ENCODE data around the gene ANAPC15. TPM values are rescaled to one million over a fixed set of nuclear protein-coding genes. Genes with fewer than 3 reads are reported as not detected.

Gene ANAPC15
- total RNA-seq, 1 donor from 2014 or later, result 31.8 TPM

GRCh38 chr11:72067266-72067665, 45.2 kb downstream of the ANAPC15 start:
- Histone ChIP-seq H3K36me3 (ENCODE audit: control insufficient read depth, insufficient read depth, low read length) (peaks cover 1% of the 10 kb centered on the region), H3K4me3 (ENCODE audit: low read depth, low read length) (no peak overlapping the region), H3K27me3 (ENCODE audit: control insufficient read depth, insufficient read depth, low read length) (no peaks in the 10 kb centered on the region)
- TF ChIP-seq, protein P1, sequence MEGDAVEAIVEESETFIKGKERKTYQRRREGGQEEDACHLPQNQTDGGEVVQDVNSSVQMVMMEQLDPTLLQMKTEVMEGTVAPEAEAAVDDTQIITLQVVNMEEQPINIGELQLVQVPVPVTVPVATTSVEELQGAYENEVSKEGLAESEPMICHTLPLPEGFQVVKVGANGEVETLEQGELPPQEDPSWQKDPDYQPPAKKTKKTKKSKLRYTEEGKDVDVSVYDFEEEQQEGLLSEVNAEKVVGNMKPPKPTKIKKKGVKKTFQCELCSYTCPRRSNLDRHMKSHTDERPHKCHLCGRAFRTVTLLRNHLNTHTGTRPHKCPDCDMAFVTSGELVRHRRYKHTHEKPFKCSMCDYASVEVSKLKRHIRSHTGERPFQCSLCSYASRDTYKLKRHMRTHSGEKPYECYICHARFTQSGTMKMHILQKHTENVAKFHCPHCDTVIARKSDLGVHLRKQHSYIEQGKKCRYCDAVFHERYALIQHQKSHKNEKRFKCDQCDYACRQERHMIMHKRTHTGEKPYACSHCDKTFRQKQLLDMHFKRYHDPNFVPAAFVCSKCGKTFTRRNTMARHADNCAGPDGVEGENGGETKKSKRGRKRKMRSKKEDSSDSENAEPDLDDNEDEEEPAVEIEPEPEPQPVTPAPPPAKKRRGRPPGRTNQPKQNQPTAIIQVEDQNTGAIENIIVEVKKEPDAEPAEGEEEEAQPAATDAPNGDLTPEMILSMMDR (IDR thresholded peaks at IDR 0.05; ENCODE audit: insufficient read depth, low read length, poor library complexity, severe bottlenecking), result no peak
- no peak for DNase-seq (ENCODE audit: low read depth)

- no peak overlapping the region for H3K4me3 ChIP-seq (ENCODE audit: low read depth, low read length)
- DNase-seq (ENCODE audit: low read depth), result no peak
- no peaks in the 10 kb centered on the region for H3K27me3 ChIP-seq (ENCODE audit: control insufficient read depth, insufficient read depth, low read length)
- TF ChIP-seq, protein P1 (IDR thresholded peaks at IDR 0.05; ENCODE audit: insufficient read depth, low read length, poor library complexity, severe bottlenecking), result no peak
- H3K36me3 ChIP-seq (ENCODE audit: control insufficient read depth, insufficient read depth, low read length), result peaks cover 1% of the 10 kb centered on the region
These were observed 45.6 kb downstream of the ANAPC15 start for GRCh38 chr11:72066855-72067254.

DNA sequence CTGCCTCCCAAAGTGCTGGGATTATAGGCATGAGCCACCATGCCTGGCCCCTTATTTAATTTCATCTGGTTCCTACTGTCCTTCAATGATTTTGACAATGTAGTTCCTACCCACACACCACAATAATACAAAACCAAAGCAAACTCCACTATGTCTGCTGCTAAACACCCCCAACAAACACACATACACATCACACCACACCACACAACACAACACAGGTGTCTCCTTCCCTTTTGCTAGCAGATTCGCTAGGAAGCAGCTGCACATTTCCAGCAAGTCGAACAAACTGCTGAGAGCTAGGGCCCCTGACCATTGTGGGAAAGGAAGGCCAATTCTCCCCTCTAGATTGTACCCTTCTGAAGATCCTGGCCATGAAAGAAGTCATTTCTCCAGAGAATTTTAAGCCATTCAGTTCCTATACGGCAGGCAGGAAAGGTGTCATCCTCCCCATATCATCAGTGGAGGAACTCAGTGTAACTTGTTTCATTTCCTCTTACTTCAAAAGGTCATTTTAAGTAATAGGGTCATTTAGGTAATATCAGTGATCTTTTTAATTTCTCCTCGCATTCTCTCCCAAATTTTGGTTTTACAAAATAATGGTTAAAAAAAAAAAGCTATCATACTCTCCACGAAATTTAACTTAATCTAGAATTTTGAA, 50.6 kb downstream of the ANAPC15 start:
- Histone ChIP-seq H3K36me3 (ENCODE audit: control insufficient read depth, insufficient read depth, low read length) (no peaks in the 10 kb centered on the region), H3K4me3 (ENCODE audit: low read depth, low read length) (no peak overlapping the region)

More for the DNA sequence above, 50.6 kb downstream of the ANAPC15 start:
- H3K27me3 ChIP-seq (ENCODE audit: control insufficient read depth, insufficient read depth, low read length), result no peaks in the 10 kb centered on the region
- TF ChIP-seq, protein P1 (IDR thresholded peaks at IDR 0.05; ENCODE audit: insufficient read depth, low read length, poor library complexity, severe bottlenecking), result no peak
- DNase-seq (ENCODE audit: low read depth), result no peak

Other genes starting within 250 kb of the ANAPC15 start
- gene DEFB131B, start 234.2 kb downstream of the ANAPC15 start, total RNA-seq, result not detected in 2 replicates
- 2.2 and 7.1 TPM in 2 replicates for gene XNDC1N, start 184.1 kb downstream of the ANAPC15 start, total RNA-seq
- gene RNF121, start 183.6 kb downstream of the ANAPC15 start, total RNA-seq, result 30.9 and 36.6 TPM in 2 replicates
- gene IL18BP, start 113.8 kb downstream of the ANAPC15 start, total RNA-seq, result 2.9 and 6.4 TPM in 2 replicates
- 144 and 157 TPM in 2 replicates for gene NUMA1, start 32.2 kb downstream of the ANAPC15 start, total RNA-seq
- gene LRRC51, start 31.8 kb downstream of the ANAPC15 start, total RNA-seq, result 5.7 and 7.3 TPM in 2 replicates
- gene LAMTOR1, start 9.4 kb downstream of the ANAPC15 start, total RNA-seq, result 201 and 207 TPM in 2 replicates
- gene TOMT, start 6.8 kb downstream of the ANAPC15 start, total RNA-seq, result not detected in 2 replicates
- gene FOLR3, start 23.0 kb upstream of the ANAPC15 start, total RNA-seq, result 0.34 TPM in 1 of 2 replicates, not detected in the other
- gene FOLR1, start 79.4 kb upstream of the ANAPC15 start, total RNA-seq, result 0.55 and 1.7 TPM in 2 replicates
- gene FOLR2, start 104.1 kb upstream of the ANAPC15 start, total RNA-seq, result not detected in 2 replicates
- 93.1 and 113 TPM in 2 replicates for gene INPPL1, start 112.1 kb upstream of the ANAPC15 start, total RNA-seq
- gene PHOX2A, start 131.5 kb upstream of the ANAPC15 start, total RNA-seq, result not detected in 2 replicates